Stimulated activated effector memory CD8-positive, alpha-beta T cell treated with anti-CD3 and anti-CD28 coated beads, Interleukin-12 subunit alpha, Interleukin-12 subunit beta, amount 100 ng/mL, for 72 hours (primary cell): ENCODE data around the gene APOF.
A peak's percentile ranks its signal among the peaks of the same experiment; 100 is the strongest.
"Not testable (repeated sequence)": the region's sequence is repeated elsewhere in the genome, so short reads cannot be mapped to it uniquely, and the experiment has no call there.

Experiments used
- ATAC-seq: fragments of 150-1000 bp; cut with Tn5 transposase; 2 replicates; pipeline ENCODE4 v1.10.0; 2021
- DNase-seq, 2 donors: peaks; one replicate each; pipeline ENCODE4 v3.0.0; 2021 to 2022; ENCODE audit warnings: low spot score in 2 of 2
- H3K27ac Mint-ChIP-seq: one replicate; pipeline ENCODE4 v1.8.0; 2022; ENCODE audit warnings: mild to moderate bottlenecking, mixed read lengths
- H3K36me3 Mint-ChIP-seq: one replicate; pipeline ENCODE4 v1.8.0; 2022; ENCODE audit warnings: mild to moderate bottlenecking, mixed read lengths
- H3K4me1 Mint-ChIP-seq: one replicate; pipeline ENCODE4 v1.8.0; 2022; ENCODE audit warnings: mixed read lengths
- H3K4me3 Mint-ChIP-seq: one replicate; pipeline ENCODE4 v1.8.0; 2022; ENCODE audit warnings: mild to moderate bottlenecking, mixed read lengths
- H3K9me3 Mint-ChIP-seq: one replicate; pipeline ENCODE4 v1.8.0; 2022; ENCODE audit warnings: mixed read lengths

Gene APOF

DNA sequence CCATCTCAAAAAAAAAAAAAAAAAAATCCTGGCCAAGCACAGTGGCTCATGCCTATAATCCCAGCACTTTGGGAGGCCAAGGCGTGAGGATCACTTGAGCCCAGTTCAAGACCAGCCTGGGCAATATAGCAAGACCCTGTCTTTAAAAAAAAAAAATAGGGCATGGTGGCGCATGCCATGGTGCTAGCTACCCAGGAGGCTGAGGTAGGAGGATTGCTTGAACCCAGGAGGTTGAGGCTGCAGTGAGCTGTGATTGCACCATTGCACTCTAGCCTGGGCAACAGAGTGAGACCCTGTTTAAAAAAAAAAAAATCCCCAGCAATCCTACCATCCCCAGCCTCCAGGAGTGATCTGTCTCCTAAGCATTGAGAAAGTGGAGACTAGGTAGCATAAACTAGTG lies 20.4 kb downstream of the APOF start:
- not testable (repeated sequence) for ATAC-seq, H3K9me3 Mint-ChIP-seq, H3K4me3 Mint-ChIP-seq, DNase-seq
- Mint-ChIP-seq H3K36me3 (peaks cover 83% of the 10 kb centered on the region), H3K4me1 (peaks cover 28% of the 10 kb centered on the region), H3K27ac (peak overlapping the region; percentile 10)

DNA sequence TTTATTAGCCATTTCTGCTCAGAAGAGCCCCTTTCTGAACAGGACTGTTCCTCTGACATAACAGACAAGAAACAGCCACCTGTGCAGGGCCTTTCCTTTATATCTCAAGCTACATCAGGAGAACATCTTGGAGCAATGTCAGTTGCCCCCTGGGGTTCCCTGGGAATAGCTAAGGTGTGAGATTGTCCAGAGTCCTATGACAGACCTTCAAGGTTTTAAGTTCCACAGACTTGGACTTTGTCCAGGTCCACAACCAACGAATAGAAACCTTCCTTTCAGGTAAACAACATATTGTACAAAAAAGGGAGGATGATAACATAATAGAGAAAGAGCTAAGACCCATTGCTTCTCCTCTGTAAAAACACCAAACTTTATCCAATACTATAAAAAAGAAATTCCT lies 21.0 kb downstream of the APOF start:
- Mint-ChIP-seq H3K9me3 (no peaks in the 10 kb centered on the region), H3K27ac (peak overlapping the region; percentile 10), H3K4me3 (no peak overlapping the region), H3K36me3 (peaks cover 76% of the 10 kb centered on the region), H3K4me1 (peaks cover 33% of the 10 kb centered on the region)
- no peak for DNase-seq
- ATAC-seq = no peak

DNA sequence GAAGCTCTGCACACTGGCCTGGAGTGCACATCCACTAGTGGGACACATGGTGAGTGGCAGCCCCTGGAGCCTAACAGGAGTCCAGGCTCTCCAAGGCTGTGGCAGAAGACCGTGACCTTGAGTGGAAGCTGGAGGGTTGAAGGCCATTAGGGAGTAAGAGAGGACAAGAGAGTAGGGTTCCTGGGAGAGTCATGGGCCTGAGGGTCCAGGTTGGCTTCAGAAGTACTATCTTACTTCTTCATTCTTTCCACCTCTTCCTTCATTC lies 23.6 kb downstream of the APOF start:
- no peak for DNase-seq
- Mint-ChIP-seq H3K4me3 (peak overlapping the region; percentile 92), H3K36me3 (peaks cover 55% of the 10 kb centered on the region), H3K4me1 (peaks cover 37% of the 10 kb centered on the region), H3K27ac (peak overlapping the region; percentile 98), H3K9me3 (no peaks in the 10 kb centered on the region)
- no peak for ATAC-seq

DNA sequence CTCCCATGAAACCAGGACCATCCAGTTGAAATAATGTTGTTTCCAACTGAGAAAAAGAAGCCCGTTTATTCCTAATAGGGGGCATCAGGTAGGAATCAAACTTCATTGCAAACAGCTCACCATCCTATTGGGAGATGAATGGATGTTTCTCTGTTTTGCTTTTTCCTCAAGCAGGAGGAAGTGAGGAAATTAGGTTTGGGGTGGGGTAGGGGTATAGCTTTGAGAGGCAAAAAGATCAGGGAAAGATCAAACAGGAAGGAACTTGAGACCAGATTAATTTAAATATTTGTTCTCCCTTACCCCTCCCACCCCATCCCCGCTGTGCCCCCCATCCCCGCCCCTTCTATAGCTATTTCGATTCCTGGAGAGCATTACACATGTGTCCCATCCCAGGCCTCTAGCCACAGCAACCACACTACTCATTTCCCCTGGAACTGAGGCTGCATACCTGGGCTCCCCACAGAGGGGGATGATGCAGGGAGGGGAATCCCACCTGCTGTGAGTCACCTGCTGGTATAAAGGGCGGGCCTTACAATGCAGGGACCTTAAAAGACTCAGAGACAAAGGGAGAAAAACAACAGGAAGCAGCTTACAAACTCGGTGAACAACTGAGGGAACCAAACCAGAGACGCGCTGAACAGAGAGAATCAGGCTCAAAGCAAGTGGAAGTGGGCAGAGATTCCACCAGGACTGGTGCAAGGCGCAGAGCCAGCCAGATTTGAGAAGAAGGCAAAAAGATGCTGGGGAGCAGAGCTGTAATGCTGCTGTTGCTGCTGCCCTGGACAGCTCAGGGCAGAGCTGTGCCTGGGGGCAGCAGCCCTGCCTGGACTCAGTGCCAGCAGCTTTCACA lies 24.1 kb downstream of the APOF start, which contains the start of gene IL23A:
TSS of gene IL23A (plus strand) at position 577 of the 850 bp plus-strand sequence. CDS start at position 738, 161 bp downstream.
- DNase-seq = peak; percentile 58 to 89
- peak within 1 kb of the TSS; percentile 98 for H3K27ac Mint-ChIP-seq
- H3K4me3 Mint-ChIP-seq = peak within 1 kb of the TSS; percentile 92
- no peaks in the 10 kb centered on the region for H3K9me3 Mint-ChIP-seq
- peaks cover 42% of the 10 kb centered on the region for H3K4me1 Mint-ChIP-seq
- peaks cover 55% of the 10 kb centered on the region for H3K36me3 Mint-ChIP-seq
- ATAC-seq = peak; percentile 86

DNA sequence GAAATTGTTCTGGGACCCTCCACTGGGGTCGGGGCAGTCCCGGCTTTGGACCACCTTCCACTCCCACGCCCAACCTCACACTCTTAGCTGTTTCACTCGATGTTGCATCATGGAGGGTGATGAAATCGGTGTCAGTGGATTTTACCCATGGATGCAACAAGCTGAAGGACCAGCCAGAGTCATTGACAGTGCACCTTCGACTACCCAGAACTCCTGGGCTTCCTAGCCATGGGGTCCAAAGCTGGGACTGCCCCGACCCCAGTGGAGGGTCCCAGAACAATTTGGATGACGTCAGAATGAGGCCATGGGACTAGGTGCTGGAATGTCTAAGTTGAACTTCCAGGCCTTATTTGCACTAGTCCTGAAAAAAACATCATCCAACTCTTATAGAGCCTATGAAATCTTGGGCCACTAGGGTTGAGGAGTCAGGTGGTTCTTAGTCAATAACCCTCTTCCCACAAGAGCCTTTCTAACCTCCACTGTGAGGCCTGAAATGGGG lies 24.9 kb downstream of the APOF start:
- DNase-seq = no peak
- Mint-ChIP-seq H3K4me3 (peak overlapping the region; percentile 92), H3K27ac (peak overlapping the region; percentile 98), H3K9me3 (no peaks in the 10 kb centered on the region), H3K36me3 (peaks cover 55% of the 10 kb centered on the region), H3K4me1 (peaks cover 50% of the 10 kb centered on the region)
- ATAC-seq = no peak

DNA sequence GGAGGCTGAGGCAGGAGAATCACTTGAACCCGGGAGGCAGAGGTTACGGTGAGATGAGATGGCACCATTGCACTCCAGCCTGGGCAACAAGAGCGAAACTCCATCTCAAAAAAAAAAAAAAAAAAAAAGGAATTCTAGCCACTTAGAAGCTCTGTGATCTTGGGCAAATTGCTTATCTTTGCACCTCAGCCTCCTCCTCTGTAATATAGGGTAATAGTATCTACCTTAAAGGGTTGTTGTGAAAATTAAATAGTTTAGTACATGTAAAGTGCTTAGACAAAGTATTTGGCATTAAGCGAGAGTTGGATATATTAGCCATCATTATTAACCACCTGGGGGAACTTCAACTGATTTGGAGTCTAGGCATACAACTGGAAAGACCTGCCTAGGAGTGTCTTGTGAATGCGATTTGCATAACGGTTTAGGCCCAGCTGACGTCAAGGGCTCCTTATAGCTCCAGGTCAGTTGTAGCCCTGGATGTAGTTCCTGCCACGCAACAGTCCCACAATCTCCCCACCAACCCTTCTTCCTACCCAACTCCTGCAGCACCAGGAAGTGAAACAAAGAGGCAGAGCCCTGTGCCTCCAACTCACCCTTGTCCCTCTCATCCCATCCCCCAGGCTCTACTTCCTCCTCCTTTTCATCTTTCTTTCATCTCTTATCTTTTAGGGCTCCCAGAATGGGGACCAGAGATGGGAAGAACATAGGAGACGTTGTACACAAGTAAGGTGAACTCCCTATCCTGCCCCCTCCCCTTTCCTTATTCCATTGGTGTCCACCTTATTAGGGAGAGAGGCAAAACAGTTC lies 26.1 kb downstream of the APOF start:
- Mint-ChIP-seq H3K4me1 (peaks cover 54% of the 10 kb centered on the region), H3K27ac (peak overlapping the region; percentile 53)

DNA sequence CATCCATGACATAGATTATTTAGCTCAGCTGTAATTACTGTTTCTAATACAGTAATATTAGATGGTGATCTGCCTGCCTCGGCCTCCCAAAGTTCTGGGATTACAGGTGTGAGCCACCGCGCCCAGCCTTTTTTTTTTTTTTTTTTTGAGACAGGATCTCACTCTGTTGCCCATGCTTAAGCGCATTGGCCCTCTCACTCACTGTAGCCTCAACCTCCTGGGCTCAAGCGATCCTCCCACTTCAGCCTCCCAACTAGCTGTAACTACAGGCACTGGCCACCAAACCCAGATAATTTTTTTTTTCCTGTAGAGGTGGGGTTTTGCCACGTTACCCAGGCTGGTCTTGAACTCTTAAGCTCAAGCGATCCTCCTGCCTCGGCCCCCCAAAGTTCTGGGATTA lies 27.1 kb downstream of the APOF start:
- H3K27ac Mint-ChIP-seq = peak overlapping the region; percentile 99
- not testable (repeated sequence) for H3K9me3 Mint-ChIP-seq, ATAC-seq, H3K4me3 Mint-ChIP-seq, DNase-seq
- H3K36me3 Mint-ChIP-seq = peaks cover 35% of the 10 kb centered on the region
- H3K4me1 Mint-ChIP-seq = peaks cover 59% of the 10 kb centered on the region

More for the DNA sequence above, 26.1 kb downstream of the APOF start:
- H3K36me3 Mint-ChIP-seq = peaks cover 45% of the 10 kb centered on the region
- DNase-seq (no peak), ATAC-seq (no peak)
- no peak overlapping the region for H3K4me3 Mint-ChIP-seq
- no peaks in the 10 kb centered on the region for H3K9me3 Mint-ChIP-seq

DNA sequence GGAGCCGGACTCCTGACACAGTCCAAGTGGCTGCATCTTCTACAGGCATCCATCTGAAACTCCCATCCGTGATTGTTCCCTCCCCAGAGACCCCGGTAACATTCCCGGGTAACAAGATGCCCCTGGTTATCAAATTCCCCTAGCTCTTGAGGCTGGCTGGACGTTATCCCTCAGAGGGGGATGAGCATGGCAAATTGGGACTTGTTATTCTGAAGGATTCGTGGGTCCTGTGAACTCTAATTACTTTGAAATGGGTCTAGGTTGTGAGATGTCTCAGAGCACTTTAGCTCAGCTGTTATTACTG lies 28.2 kb downstream of the APOF start:
- Mint-ChIP-seq H3K4me1 (peaks cover 52% of the 10 kb centered on the region), H3K9me3 (no peaks in the 10 kb centered on the region), H3K27ac (peak overlapping the region; percentile 99), H3K4me3 (peak overlapping the region; percentile 88), H3K36me3 (peaks cover 30% of the 10 kb centered on the region)
- ATAC-seq (no peak), DNase-seq (no peak)

DNA sequence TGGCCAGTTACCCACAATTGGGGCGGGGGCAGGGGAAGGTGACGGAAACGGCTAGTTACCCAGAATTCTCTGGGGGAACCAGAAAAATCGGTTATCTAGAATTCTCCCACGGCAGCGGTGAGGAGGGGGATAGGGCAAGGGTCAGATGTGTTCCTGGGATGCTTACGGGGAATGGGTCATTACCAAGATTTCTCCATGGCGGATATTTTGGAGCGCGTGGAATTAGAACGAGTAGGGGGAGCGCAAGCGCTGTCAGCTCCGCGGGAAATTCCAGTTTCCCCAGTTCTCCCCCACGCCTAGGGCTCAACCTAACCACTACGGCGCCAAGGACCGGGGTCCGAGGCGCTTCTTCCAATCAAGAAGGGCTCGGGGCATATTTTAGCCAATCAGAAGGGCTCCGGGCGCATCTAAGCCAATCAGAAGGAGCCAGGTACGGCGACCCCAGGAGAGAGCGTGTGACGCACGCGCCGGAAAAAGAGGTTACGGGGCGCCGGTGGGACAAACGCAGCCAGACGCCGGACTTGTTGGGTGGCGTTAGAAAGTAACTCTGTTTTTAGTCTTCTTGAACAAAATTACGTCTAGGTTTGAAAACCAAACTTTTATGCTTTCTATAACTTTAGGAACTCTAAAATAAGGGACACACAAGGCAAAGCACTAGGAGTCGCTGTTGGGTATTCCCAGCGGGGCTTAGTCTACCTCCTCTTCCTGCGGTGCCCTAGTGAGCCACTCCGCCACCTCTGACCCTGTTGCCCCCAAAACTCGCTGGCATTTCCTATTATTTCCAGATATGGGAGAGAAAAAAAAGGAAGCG lies 28.8 kb downstream of the APOF start, which contains the start of gene PAN2:
TSS of gene PAN2 (minus strand) at position 322 of the 811 bp plus-strand sequence. CDS start 906 bp downstream, outside the sequence.
- H3K36me3 Mint-ChIP-seq = peaks cover 24% of the 10 kb centered on the region
- peak within 1 kb of the TSS; percentile 88 for H3K4me3 Mint-ChIP-seq
- H3K4me1 Mint-ChIP-seq = peaks cover 46% of the 10 kb centered on the region
- peak; percentile 79 to 96 for DNase-seq
- H3K9me3 Mint-ChIP-seq = no peaks in the 10 kb centered on the region
- ATAC-seq = peak; percentile 95
- peak within 1 kb of the TSS; percentile 99 for H3K27ac Mint-ChIP-seq

DNA sequence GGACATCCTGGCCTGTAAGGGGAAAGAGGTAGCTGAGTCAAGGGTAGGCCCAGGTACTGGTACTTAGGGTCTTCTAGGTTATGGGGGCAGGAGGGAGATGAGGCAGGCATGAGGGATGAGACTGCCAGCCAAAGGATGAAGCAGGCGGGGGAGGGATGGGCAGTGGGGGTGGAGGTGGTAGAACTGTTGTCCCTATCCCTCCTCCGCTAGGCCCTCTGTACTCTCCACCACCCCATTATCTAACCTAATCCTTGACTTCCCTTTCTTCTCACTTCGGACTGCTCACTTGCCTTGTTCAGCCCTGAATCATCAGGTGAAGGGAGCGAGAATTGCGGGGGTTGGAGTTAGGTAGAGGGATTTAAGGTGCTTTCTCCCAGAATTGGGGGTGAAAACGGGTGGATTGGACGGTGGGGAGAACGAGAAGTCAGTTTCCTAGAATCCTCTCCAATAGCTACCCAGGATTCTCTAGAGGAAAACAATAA lies 29.4 kb downstream of the APOF start:
- Mint-ChIP-seq H3K27ac (peak overlapping the region; percentile 99), H3K36me3 (peaks cover 18% of the 10 kb centered on the region), H3K4me3 (peak overlapping the region; percentile 88), H3K9me3 (no peaks in the 10 kb centered on the region), H3K4me1 (peaks cover 40% of the 10 kb centered on the region)
- DNase-seq (no peak), ATAC-seq (peak; percentile 48)

DNA sequence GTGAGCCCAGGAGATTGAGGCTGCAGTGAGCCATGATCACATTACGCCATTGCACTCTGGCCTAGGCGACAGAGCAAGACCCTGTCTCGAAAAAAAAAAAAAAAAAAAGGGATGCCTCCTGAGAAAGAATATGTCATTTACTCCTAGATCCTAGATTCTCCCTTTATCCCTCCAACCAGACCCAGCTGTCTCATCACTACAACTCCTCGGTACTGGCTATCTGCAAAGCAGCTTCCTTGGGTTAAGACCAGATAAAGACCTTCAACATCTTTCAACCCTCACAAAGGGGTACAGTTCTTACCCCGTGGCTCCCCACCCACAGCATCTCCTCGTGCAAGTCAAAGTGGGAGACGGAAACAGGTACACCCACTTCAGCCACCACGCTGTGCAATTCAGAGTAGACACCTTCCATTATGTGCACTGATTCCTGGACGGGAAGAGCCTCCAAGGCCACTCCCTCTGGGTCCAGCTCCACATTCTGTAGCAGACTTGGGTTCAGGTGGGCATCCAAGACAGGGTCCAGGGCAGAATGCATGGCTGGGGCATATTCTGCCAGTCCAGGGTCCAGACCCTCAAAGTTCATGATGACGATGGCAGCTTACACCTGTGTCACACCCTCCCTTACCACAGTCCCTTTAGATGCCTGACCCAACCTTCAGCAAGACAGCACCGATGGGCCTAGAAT lies 30.0 kb downstream of the APOF start:
- DNase-seq = peak in 1 of 2 donors; percentile 53
- Mint-ChIP-seq H3K4me3 (peak overlapping the region; percentile 88), H3K27ac (peak overlapping the region; percentile 99), H3K36me3 (peaks cover 23% of the 10 kb centered on the region), H3K9me3 (no peaks in the 10 kb centered on the region), H3K4me1 (peaks cover 34% of the 10 kb centered on the region)
- no peak for ATAC-seq

DNA sequence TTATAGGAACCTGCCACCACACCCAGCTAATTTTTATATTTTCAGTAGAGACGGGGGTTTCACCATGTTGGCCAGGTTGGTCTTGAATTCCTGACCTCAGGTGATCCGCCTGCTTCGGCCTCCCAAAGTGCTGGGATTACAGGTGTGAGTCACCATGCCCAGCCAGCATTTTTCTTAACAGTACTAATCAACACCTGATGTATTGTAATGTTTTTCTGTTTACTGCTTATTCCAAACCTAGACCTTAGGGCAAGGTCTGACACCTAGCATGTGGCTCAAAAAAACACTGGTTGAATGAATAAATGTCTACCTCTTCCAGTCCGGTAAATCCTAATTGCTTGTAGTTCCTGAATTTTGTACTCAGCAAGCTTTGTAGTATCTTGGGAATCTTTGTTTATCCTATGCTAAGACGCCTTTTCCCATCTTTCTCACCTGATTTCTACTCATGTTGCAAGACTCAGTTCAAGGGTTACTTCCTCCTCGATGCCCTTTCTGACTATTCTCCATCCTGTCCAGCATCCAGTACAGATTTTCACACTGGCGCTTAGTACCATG lies 31.6 kb downstream of the APOF start:
- Mint-ChIP-seq H3K4me1 (peaks cover 24% of the 10 kb centered on the region), H3K27ac (no peak overlapping the region), H3K4me3 (no peak overlapping the region), H3K36me3 (peaks cover 39% of the 10 kb centered on the region), H3K9me3 (no peaks in the 10 kb centered on the region)
- no peak for DNase-seq
- ATAC-seq = no peak

DNA sequence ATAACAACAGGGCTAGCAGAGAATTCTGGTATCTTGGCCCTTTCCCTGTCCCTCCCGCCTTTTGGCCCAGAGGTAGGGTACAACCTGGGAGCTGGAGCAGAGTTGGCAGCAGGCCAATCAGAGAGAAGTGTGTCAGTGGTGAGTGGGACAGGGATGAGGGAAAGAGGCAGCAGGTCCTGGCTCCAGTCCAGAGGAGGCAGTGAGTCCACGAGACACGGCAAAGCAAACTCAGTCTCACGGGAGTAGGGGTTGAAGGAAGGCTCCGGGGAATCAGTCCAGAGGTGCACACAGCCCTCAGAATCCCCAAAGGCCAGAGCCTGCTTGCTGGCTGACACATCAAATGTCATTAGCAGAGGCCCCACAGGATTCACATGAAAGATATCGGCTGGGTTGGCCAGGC lies 36.1 kb downstream of the APOF start:
- H3K27ac Mint-ChIP-seq = peak overlapping the region; percentile 73
- peaks cover 43% of the 10 kb centered on the region for H3K36me3 Mint-ChIP-seq
- H3K4me3 Mint-ChIP-seq = no peak overlapping the region
- peaks cover 5% of the 10 kb centered on the region for H3K4me1 Mint-ChIP-seq
- no peak for DNase-seq
- no peak for ATAC-seq
- no peaks in the 10 kb centered on the region for H3K9me3 Mint-ChIP-seq

DNA sequence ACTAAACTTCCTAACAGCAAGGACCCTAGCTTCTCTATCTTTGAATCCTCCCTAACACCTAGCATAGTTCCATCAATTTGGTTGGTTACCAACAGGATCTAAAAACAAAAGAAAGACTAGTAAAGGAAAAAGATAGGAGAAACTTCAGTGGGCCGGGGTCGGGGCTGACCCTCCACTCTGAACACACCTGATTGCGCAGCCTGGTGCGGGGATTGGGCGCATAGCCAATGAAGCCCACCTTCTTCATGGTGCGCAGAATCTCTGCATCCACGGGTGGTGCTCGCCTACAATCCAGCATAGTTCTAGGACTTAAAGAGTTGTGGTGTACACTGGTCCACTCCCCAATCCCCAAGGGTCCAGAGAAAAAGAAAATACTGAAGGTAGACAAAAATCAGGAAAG lies 36.5 kb downstream of the APOF start:
- Mint-ChIP-seq H3K4me1 (peaks cover under 1% of the 10 kb centered on the region), H3K4me3 (no peak overlapping the region), H3K27ac (peak overlapping the region; percentile 73), H3K36me3 (peaks cover 48% of the 10 kb centered on the region), H3K9me3 (no peaks in the 10 kb centered on the region)
- no peak for DNase-seq
- ATAC-seq = no peak
